GOT3 (cell line): ENCODE measurements around the gene PHLDA3.

Source experiments
- DNase-seq: peaks from one replicate; lab custom pipeline; 2025; ENCODE audit warnings: mixed read lengths; lab: John Stamatoyannopoulos, UW

Gene PHLDA3

DNA sequence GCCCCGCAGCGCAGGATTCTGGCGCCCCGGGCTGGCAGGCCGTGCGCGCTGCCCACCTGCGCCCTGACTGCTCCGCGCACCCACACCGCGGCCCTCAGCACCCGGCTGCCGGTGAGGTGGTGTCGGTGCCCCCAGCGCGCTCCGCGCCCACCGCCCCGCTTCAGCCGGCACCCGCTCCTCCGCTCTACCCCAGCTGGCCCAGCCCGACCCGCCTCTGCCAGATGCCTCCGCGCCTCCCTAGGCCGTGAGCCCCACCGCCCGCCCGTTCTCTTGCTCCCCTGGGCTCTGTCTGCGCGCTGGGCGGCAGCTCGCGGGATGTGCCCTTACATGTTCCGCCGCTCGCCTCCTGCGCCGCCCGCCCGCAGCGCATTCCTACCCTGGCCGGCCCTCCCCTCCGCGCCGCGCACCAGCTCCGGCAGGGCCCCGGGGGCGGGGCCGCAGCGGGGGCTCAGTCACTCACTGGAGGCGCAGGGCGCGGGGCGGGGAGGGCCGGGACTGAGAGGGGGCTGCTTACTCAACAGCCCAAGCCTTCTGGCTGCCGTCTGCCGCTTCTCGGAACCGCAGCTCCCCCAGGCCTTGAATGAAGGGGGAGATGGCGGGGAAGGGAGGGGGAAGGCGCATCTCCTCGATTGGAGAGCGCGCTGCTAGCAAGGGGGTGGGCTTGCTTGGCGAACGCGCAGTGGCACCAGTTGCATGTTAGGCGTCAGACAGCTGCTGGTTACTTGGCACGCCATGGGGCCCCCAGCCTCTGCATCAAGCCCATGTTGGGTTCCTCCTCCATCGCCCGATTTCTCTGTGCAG lies at the start of gene PHLDA3:
PHLDA3 (minus strand) TSS at position 345 of the 801 bp plus-strand sequence. CDS start 402 bp downstream, outside the sequence.
- DNase-seq, result peak; percentile 98

DNA sequence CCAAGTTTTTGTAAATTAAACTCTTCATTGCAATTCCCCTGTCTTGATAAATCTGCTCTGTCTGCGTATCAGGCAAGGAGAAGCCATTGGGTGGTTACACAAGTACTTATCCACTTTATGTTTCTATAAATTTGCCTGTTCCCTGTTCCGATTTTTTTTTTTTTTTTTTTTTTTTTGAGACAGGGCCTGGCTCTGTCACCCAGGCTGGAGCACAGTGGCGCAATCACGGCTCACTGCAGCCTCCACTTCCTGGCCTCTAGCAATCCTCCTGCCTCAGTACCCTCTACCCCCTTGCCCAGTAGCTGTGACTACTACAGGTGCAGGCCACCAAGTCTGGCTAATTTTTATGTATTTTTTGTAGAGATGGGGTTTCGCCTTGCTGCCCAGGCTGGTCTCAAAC lies 49.1 kb upstream of the PHLDA3 start:
- DNase-seq, result no peak

DNA sequence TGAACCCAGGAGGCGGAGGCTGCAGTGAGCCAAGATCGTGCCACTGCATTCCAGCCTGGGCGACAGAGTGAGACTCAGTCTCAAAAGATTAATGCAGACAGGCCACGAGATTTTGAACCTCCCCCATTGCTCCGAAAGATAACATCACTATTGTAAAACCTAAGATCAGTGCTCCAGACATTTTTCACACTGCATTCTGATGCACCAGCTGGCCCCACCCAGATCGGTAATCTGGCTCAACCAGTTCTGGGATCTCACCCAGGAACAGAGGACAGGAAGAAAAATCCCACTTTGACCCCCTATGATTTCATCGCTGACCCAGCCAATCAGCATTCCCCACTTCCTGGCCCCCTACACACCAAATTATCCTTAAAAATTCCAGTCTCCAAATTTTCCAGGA lies 48.6 kb upstream of the PHLDA3 start:
- DNase-seq, result no peak

DNA sequence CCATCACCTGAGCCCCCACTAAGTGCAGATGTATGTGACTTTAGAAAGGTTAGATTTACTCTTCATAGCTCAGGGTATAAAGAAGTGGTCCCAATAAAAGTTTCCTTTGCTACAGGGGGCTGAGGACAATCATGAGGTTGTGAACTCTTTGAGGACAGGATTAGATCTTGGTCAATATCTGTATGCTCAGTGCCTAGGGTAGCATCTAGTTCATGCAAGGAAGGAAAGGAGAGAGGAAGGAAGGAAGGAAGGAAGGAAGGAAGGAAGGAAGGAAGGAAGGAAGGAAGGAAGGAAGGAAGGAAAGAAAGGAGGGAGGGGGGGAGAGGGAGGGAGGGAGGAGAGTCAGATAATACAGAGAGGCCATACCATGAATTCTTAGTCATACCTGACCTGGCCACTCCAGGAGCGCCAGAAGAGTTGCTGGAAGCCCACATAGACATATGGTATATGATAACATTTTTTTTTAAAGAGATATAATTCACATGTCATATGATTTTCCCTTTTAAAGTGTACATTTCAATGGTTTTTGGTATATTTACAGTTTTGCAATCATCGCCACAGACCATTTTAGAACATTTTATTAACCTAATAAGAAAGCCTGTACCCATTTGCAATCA lies 47.6 kb upstream of the PHLDA3 start:
- DNase-seq, result no peak

DNA sequence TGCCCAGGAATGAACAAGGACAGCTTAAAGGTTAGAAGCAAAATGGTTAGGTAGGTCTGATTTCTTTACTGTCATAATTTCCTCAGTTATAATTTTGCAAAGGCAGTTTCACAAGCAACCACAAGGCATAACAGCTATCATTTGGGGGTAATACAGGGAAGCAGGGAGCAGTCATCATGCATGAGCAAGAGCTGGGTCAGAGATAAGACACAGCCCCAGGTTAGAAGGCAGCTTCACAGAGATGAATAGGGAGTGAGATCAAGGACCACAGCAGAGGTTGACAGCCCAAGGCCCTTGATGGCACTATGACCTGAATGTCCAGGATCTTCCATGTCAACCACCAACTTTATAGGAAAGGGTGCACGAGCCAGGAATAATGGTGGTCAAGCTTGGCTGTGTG lies 46.9 kb upstream of the PHLDA3 start:
- no peak for DNase-seq

DNA sequence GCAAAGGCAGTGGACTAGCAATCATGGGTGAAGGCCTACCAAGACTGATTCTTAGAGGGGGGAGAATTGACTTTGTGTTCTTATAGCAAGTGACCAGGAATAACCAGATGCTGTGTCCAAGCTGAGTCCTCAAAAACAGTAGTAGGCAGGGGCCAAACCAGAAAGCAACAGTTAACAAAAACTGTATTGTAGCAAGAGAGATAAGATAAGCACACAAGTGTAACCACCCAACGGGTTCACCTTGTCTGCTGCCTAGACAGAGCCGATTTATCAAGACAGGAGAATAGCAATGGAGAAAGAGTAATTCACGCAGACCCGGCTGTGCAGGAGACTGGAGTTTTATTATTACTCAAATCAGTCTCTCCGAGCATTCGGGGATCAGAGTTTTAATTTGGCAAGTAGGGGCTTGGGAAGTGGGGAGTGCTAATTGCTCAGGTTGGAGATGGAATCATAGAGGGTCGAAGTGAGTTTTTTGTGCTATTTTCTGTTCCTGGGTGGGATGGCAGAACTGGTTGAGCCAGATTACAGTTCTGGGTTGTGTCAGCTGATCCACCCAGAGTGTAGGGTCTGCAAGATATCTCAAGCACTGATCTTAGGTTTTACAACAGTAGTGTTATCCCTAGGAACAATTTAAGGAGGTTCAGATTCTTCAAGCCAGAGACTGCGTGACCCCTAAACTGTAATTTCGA lies 46.2 kb upstream of the PHLDA3 start:
- no peak for DNase-seq

DNA sequence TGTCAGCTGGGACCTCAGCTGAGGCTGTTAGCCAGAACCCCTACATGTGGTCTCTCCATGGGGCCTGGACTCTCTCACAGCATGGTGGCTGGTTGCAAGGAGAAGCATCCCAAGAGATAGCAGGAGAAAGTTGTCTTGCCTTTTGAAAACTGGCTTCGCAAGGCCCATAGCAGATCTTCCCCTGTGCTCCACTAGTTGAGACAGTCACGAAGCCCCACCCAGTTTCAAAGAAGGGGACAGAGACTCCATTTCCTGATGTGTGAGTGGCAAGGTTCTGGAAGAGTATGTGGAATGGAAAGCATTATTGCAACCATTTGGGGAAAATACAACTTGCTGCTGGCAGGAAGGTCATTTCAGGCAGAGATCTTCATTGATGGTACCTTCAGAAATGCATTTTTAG lies 45.5 kb upstream of the PHLDA3 start:
- no peak for DNase-seq

DNA sequence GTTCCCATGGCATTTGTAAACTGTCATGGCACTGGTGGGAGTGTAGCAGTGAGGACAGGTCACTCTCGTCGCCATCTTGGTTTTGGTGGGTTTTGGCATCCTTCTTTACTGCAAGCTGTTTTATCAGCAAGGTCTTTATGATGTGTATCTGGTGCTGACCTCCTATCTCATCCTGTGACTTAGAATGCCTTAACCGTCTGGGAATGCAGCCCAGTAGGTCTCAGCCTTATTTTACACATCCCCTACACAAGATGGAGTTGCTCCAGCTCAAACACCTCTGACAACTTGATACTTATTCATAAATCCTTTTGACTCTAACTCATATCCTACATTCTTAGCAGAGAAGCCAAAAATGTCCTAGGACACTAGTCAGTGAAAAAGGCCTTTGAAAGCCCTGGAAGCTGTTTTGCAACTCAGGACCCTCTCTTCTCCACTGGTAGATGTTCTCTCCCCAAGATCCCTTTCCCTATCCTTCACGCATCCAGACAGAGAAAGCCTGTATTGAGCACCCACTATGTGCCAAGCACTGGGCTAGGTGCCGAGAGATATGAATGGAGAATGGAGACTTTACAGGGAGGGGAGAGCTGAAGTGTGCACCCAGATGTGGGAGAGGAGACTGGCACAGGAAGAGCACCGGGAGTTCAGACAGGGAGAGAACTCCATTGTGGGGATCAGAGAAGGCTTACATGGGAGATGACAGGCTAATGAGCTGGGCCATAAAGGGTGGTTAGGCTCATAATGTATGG lies 44.7 kb upstream of the PHLDA3 start:
- no peak for DNase-seq

DNA sequence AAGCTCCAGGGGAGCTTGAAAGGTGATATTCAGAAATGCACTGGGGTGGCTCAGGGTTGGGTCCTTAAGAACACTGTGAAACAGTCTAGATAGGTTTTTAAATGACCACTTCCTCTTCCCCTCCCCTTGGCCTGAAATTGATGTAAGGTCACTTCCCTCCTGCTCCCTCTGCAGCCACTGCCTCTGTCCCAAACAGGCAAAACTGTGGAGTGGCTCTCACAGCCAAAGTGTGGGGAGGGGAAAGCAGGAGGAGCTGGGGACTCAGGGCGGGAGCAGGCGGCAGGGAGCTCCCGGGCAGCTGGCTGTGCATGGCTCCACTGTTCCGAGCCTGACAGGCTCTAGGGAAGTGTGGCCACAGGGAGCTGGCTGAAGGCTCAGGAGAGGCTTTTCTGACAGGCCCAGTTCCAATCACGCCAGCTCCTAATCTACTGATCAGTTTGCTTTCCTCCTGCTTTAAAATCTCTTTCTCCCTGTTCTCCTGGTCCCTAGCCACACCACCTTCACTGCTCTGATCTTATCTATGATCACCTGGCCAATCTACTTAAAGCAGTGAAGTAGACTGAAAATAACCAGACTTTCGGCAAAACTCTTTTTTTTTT lies 43.1 kb upstream of the PHLDA3 start:
- no peak for DNase-seq

DNA sequence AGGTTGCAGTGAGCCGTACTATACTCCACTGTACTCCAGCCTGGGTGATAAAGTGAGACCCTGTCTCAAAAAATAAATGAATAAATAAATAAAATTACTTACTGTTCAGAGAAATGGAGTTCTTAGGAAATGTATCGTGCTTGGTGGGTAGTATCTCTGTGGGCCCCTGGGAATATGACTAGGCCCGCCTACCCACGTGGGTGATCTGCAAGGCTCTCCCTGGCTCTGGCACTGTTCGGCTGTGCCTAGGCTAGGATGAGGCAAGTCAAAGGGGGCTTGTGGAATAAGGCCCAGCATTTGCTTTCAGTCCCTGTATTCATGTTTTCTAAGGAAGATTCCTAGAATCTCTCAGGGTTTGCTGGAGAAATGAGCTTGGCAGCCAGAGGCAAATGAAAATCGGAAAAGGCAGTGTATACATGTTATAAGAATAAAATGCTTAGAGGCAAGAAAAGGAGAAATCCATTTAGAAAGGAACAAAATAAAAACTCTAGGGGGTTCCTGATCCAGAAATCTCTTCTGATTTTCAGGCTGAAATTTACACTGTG lies 42.5 kb upstream of the PHLDA3 start:
- DNase-seq, result no peak

DNA sequence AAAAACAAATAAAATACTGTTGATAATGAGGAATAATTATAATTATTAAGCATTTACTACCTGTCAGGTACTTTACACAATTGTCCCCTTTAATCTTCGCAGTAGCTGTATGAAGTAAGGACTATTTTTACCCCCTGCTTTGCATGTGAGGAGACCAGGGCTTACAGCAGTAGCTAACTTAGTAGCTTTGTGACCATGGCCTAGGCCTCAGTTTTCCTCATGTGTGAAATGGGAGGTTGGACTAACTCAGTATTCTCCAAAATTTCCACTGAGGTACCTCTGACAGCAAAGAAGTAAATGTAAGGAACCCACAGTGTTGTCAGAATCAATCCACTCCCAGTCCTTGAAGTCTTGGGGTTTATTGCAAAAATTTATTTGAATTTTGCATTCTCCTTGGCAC lies 41.7 kb upstream of the PHLDA3 start:
- no peak for DNase-seq

DNA sequence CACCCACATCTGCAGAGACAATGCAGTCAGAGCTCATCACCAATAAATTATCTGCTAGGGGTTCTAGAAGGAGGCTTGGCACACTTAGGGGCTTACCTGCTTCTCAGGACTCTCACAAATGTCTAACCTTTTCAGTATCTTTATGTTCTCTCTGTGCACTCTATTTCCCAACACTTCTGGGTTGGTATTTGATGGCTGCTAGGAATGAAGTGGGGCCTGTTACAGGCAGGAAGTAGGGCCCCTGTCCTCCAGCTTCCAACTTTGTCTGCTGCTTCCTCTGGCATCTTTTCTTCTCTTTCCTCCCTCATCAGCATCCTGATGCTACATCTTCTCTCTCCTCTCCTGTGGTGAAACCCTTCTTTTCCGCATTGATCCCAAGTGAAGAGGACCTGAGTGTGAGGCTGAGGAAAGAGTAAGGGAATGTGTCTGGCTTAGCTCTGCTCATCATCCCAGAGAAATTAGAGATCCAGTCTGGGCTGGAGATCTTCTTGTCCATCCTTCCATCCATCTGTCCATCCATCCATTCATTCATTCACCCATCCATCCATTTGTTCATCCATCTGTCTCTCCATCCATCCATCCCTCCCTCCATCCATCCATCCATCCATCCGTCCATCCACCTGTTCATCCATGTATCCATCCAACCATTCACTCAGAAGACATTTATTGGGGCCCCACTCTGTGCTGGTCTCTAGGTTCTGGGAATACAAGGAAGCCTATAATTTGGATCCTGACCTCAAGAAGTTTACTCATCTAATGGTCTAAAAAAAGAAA lies 40.8 kb upstream of the PHLDA3 start:
- no peak for DNase-seq

DNA sequence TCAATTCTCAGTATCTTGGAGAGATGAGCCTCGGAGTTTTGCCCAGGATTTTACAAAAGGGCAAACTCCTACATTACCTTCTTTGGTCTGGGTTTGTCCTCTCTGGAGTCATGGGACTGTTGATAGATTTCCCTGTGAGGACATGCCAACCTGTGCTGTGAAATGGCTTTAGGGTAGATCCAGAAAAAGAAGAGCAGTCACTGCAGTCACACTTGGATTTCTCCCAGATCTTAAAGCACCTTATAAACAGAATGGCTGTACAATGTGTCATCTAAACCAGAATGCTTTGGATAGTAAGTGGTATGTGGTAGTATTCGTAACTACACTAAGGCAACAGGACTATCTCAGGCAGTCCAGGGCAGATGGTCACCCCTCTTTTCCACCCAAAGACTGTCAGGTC lies 39.8 kb upstream of the PHLDA3 start:
- DNase-seq, result no peak

DNA sequence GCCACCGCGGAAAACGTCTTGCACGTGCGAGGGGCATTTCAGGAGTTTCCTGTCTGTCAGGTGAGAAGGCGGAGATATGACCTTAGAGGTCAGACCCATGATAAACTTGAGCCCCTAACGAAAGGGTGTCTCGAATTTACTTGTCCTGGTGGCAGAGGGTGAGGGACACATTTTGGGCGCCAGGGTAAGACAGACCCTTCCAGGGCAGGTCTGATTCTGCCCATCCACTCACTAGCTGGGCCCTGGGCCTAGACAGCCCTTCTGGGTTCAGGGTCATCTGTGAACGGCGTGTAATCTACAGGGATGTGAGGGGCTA lies 38.3 kb upstream of the PHLDA3 start:
- no peak for DNase-seq

DNA sequence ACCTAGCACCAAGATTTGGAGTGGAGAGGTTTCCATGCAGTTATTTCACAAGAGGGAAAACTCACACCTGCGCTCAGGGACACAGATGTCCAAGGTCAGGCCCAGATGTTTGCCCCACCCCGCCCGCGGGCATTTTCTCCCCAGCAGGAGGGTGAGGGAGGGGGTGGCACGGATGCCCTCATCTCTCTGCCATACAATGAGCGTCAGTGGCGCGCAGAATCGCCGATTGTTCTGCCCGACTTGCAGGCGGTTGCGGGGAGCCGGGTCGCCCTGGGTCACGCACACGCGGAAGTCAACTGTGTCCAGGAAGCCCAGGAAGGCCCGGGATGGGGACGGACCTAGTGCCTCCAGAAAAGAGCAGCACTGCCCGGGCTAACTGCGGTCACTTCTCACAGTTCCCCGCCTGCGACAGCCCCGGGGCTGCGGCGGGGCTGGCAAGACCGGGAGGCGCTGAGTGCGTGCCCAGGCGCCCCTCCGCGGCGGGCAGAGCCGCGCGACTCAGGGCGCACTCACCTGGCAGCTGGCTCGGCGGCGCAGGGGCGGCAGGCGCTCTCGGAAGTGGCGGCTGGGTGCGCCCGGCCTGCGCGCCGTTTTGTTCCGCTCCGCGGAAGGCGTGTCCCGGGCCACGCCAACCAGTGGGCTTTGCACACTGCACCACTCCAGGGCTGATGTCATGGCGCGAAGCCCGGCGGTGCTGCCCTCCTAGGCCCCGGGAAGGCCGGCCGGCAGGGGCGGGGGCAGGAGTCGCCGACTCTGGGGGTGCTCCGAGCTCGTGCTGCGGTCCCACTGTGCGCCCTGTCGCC lies 37.8 kb upstream of the PHLDA3 start, which contains the start of gene CSRP1:
CSRP1 (minus strand) TSS at position 567 of the 803 bp plus-strand sequence. CDS start 10,820 bp downstream, outside the sequence.
- DNase-seq, result peak; percentile 97

DNA sequence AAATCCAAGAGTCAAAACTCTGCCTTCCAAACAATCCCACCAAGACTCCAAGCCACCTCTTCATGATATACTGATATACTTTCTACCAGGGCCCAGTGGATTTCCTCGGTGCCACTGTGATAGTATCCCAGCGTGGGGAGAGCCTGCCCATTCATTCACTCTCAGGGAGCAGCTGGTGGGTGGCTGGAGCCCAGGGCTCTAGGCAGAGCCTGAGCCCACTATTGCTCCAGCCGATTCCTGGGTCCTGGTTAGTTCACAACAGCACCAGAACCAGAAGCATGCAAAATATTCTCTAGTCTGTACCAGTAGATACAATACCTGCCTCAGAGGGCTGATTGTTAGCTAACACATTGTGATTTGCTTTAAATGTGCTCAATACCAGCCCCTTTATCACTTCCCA lies 37.1 kb upstream of the PHLDA3 start:
- DNase-seq, result no peak

DNA sequence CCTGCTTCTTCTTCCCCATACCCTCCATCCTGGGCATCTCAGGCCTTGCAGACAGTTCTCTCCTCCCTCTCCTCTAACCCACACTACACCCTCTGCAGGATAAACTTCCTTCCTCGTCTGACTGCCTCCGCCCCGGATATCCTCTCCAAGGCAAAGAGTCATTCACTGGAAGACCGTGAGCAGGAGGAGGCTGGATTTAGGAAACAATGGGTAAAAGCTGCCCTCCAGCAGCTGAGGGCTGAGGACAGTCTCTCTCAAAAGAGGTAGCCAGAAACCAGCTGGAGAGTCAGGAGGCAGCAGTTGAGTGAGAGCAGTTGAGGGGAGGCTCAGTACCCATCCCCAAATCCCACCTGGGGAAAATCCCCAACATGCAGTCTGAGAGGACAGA lies 36.5 kb upstream of the PHLDA3 start:
- no peak for DNase-seq

DNA sequence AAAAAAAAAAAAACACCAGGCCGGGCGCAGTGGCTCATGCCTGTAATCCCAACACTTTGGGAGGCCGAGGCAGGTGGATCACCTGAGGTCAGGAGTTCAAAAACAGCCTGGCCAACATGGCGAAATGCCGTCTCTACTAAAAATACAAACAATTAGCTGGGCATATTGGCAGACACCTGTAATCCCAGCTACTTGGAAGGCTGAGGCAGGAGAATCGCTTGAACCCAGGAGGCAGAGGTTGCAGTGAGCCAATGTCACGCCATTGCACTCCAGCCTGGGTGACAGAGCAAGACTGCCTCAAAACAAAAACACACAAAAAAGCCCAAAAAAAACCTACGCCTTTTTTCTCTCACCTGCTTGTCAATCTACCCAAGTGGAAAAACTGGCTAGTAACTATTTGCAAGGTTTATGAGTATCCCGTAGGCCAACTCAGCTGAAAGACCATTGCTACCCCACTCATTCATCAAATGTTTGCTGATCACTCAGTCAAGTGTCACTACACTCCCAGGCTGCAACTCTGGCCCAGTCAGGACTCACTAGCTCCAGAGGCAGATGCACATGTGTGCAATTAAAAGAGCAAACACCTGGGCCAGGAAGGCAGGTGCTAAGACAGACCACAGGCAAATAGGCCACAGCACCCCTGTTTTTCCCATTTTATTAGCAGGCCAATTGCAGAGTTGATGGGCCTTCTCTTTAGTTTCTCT lies 36.0 kb upstream of the PHLDA3 start:
- no peak for DNase-seq

DNA sequence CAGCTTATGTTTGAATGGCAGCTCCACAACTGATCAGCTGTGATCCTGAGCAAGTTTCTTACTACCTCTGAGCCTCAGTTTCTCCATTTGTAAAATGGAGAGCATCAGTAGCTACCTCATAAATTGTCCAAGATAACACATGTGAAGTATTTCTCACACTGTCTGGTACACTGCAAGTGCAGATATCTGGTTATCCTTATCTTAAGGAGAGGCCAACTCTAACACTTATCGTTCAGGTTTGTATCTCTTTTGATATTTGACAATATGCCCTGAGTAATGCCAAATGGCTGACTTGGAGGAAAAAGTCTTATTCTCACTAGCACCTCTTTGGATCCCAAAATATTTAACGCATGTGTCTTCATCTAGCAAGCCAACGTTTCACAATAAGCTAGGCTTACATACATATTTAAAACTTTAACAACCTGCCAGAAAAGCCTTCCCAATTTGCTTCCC lies 35.2 kb upstream of the PHLDA3 start:
- no peak for DNase-seq
